GM12865 (cell line): ENCODE results near the gene FNDC11.

Source experiments
- DNase-seq: peaks from one replicate; pipeline ENCODE4 v3.0.0; 2010; ENCODE audit warnings: low read depth
- H3K4me3 ChIP-seq: 2 replicates; pipeline ENCODE4 v1.5.1; 2011; ENCODE audit warnings: mild to moderate bottlenecking, low read depth, low read length, control low read depth
- TF ChIP-seq, protein P1 (sequence below): IDR thresholded peaks from 2 replicates; pipeline ENCODE4 v1.5.1; 2011; ENCODE audit warnings: low read length, control low read depth, low read depth, inconsistent platforms; ENCODE audit not compliant: insufficient read depth; ENCODE audit errors: missing control alignments

The FNDC11 gene

DNA sequence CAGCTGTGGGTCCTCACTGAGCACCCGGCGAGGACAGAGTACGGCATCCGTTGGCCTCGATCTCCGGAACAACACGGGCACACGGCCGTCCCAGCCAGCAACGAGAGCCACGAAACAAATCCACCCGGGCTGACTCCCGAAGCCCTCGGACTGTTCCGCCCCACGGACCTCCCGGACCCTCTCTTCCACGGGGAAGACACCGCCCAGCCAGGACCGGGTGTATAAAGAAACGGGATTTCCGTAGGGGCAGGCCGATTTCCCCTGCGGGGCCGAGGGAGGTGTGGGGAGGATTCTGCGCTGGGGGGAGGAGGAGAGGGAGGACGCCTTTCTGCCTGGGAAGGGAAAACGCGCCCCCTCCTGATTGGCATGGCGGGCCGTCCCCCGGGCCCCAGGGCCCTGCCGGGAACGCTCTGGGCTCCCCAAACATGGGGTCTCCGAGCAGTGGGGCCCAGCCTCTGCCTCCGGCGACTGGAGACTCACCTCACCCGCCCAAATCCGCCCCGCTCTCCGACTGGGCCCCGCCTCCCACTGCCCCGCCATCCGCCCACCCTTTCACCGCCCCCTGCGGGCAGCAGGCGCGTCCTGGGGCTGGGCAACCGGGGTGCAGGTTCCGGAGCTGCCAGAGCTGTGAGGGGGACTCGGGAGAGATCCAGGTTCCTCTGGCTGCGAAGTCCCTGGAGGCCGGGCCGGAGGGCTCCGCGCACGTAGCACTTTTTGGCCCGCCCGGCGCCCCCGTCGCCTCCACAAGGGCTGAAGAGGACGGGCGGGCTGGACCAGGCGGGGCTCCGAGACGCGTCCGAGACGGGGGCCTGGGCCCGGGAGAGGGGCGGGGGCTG is 34.1 kb upstream of the FNDC11 start:
- H3K4me3 ChIP-seq = peak overlapping the region; percentile 56
- DNase-seq = peak; percentile 65
- TF ChIP-seq, protein P1, sequence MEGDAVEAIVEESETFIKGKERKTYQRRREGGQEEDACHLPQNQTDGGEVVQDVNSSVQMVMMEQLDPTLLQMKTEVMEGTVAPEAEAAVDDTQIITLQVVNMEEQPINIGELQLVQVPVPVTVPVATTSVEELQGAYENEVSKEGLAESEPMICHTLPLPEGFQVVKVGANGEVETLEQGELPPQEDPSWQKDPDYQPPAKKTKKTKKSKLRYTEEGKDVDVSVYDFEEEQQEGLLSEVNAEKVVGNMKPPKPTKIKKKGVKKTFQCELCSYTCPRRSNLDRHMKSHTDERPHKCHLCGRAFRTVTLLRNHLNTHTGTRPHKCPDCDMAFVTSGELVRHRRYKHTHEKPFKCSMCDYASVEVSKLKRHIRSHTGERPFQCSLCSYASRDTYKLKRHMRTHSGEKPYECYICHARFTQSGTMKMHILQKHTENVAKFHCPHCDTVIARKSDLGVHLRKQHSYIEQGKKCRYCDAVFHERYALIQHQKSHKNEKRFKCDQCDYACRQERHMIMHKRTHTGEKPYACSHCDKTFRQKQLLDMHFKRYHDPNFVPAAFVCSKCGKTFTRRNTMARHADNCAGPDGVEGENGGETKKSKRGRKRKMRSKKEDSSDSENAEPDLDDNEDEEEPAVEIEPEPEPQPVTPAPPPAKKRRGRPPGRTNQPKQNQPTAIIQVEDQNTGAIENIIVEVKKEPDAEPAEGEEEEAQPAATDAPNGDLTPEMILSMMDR = peak; percentile 17

DNA sequence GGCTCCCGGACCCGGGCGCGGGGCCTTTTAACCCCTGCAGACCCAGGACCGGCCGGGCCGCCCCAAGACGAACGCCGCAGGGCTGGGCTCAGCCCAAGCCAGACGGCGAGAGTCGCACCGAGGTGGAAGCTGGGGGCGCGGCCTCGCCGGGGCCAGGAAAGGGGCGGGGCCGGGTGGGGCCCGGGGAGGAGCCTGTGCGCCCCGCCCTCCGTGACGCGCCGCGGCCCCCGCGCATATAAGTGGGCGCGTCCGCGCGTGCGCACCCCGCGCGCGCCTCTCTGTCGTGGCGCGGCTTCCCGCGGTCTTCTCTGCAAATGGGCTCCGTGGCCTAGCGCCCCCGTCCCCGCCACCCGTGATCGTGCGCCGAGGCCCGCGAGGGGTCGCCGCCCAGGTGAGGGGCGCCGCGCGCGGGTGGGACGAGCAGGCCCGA is 33.4 kb upstream of the FNDC11 start, which contains the start of gene PPDPF:
TSS of gene PPDPF (plus strand) at position 262 of the 430 bp plus-strand sequence. CDS start 544 bp downstream, outside the sequence.
- peak within 1 kb of the TSS; percentile 74 for H3K4me3 ChIP-seq
- TF ChIP-seq, protein P1 = no peak
- DNase-seq = peak; percentile 91

DNA sequence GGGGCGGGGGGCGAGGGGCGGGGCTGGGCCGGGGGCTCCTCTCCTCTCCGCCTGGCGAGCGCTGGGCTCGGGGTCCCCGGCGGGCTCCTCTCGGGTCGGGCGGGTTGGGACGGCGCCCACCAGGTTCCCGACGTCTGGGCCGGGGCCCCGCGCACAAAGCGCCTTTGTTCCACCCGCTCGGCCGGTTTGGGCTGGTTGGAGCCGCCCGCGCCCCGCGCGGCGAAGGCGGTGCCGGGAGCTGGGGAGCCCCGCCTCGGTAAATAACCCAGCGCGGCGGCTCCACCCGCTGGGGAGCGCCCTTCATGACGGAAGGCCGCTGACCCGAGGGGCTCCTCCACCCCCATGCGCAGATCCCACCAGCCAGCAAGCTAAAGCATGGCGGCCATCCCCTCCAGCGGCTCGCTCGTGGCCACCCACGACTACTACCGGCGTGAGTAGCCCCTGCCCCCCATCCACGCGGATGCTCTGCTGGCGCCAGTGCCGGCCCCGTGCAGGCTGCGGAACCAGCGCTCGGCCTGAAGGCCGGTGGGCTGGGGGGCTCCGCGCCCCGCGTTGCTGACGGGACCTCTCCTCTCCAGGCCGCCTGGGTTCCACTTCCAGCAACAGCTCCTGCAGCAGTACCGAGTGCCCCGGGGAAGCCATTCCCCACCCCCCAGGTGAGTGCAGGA is 32.9 kb upstream of the FNDC11 start:
- peak; percentile 83 for DNase-seq
- peak overlapping the region; percentile 74 for H3K4me3 ChIP-seq
- TF ChIP-seq, protein P1 = peak; percentile 7

DNA sequence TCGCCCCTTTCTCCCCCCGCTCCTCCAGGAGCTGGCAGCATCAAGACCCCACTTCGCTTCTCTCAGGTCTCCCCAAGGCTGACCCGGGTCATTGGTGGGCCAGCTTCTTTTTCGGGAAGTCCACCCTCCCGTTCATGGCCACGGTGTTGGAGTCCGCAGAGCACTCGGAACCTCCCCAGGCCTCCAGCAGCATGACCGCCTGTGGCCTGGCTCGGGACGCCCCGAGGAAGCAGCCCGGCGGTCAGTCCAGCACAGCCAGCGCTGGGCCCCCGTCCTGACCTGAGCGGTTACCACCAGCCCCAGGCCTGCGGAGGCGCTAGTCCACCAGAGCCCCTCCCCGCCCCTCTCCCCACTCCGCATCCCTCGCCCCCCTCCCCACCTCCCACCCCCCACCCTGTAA is 32.4 kb upstream of the FNDC11 start:
- TF ChIP-seq, protein P1 = no peak
- H3K4me3 ChIP-seq = peak overlapping the region; percentile 74
- DNase-seq = peak; percentile 13

DNA sequence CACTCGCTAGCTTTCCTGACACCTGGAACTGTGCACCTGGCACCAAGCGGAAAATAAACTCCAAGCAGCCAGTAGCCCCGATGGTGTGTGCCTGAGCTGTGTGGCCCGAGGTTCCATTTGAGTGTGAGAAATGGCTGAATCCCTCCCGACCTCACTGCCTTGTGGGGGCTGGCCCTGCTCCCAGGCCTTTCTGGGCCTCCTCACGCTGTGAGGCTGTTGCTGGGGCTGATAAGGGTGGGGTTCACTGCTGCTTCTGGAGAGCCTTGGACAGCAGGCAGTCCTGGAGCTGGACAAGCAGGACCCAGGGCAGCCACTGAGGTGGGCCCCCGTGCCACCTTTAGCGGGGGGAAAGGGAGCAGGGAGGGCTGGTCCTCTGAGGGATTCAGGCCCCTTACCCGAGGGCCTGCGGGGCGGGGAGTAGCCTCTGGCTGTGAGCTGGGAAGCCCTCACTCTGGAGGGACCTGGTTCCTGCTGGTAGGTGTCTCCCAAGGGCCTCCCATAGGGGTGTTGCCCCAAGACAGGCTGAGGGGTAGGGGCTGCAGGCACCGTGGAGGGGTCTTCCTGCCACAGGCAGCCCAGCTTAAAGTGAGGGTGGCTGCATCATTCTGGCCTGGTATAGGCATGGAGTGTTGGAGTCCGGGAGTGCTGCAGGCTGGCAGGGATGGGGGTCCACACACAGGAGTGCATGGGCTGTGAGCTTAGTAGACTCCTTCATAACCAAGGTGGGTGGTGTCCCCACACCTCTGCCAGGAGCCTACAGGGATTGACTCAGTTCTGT is 31.7 kb upstream of the FNDC11 start:
- DNase-seq = no peak
- TF ChIP-seq, protein P1 = no peak
- no peak overlapping the region for H3K4me3 ChIP-seq

DNA sequence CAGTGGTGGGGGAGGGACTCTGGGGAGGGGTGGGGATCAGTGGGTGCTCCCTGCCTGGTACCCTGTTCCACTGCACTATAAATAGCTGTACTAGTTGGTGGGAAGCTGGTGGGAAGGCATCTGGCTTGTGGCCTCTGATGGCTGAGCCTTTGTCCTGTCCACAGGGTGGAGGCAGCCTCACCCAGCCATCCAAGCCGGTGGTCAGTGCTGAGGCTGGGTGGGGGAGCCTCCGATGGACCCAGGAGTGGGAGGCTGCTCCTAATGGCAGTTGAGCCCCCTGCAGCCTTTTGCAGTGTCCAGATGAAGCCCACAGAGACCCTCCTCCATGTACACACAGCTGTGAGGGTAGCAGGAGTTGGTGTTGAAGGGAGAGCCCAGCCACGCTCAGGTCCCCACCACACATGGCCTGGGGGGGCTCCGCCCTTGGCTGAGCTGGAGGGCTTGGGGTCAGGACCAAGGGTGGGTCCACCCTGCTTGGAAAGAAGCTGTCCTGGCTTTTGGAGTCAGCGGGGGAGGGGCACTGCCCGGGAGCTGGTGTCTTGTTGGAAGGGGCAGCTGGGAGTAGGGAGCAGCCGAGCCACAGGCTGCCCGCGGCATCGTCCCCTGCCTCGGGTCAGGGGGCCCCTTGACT is 30.9 kb upstream of the FNDC11 start:
- H3K4me3 ChIP-seq = no peak overlapping the region
- TF ChIP-seq, protein P1 = no peak
- no peak for DNase-seq
